LNCAP (cell line): ENCODE data around the gene IWS1.

ENCODE experiments used
- TF ChIP-seq, protein P1 (sequence below): fragments of 450-650 bp; IDR thresholded peaks from 2 replicates; pipeline ENCODE4 v1.5.1; 2017; ENCODE audit warnings: mild to moderate bottlenecking

Gene IWS1

DNA sequence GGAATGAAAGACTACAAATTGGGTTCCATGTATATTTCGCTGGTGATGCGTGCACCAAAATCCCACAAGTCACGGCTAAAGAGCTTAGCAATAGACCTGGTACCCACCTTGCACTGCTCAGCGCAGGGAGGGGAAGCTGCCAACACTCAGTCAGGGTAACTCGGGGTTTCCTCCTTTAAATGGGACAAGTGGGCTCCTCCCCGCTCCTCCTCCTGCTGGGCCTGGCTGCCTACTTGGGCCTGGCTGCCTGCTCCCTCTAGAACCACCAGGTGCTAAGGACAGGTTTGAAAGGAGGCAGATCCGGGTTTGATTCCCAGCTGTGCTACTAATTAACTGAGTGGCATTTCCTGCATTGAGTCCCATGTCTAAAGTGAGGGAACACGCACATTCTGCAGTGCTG, 32.6 kb upstream of the IWS1 start:
- TF ChIP-seq, protein P1, sequence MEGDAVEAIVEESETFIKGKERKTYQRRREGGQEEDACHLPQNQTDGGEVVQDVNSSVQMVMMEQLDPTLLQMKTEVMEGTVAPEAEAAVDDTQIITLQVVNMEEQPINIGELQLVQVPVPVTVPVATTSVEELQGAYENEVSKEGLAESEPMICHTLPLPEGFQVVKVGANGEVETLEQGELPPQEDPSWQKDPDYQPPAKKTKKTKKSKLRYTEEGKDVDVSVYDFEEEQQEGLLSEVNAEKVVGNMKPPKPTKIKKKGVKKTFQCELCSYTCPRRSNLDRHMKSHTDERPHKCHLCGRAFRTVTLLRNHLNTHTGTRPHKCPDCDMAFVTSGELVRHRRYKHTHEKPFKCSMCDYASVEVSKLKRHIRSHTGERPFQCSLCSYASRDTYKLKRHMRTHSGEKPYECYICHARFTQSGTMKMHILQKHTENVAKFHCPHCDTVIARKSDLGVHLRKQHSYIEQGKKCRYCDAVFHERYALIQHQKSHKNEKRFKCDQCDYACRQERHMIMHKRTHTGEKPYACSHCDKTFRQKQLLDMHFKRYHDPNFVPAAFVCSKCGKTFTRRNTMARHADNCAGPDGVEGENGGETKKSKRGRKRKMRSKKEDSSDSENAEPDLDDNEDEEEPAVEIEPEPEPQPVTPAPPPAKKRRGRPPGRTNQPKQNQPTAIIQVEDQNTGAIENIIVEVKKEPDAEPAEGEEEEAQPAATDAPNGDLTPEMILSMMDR: no peak

DNA sequence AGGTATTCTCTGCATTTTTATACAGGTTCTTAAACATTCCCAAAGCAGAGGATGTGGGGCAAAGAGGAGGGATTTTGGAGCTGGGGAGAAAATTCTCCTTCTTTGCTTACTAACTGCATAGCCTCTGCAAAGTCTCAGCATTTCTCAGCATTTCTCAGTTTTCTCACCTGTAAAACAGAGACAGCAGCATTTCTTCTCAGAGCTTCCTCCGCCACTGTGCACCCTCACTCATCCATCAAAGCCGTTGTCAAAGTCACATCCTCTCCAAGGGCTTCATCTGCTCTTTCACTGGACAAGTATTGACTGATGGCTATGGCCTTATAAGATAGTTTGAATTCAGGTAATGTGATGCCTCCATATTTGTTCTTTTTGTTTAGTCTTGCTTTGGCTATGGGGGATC, 26.6 kb upstream of the IWS1 start:
- TF ChIP-seq, protein P1: no peak

DNA sequence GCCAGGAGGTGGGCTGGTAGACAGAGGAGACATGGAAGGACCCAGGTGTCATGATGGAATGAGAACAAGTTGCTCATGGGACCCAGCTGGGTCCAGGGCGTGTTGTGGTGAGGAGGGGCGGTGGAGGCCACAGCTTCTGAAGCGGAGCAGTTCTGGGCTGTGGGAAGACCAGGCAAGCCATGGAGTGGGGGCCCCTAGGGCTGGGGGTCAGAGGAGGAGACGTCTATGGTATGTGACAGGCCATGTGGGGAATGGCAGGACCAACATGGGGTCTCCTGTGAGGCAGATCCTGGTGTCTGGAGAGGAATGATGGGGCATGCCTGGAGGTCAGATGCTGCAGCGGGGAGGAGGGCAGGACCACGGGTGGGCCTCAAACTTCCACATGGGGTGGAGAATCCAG, 26.0 kb upstream of the IWS1 start:
- TF ChIP-seq, protein P1: no peak

DNA sequence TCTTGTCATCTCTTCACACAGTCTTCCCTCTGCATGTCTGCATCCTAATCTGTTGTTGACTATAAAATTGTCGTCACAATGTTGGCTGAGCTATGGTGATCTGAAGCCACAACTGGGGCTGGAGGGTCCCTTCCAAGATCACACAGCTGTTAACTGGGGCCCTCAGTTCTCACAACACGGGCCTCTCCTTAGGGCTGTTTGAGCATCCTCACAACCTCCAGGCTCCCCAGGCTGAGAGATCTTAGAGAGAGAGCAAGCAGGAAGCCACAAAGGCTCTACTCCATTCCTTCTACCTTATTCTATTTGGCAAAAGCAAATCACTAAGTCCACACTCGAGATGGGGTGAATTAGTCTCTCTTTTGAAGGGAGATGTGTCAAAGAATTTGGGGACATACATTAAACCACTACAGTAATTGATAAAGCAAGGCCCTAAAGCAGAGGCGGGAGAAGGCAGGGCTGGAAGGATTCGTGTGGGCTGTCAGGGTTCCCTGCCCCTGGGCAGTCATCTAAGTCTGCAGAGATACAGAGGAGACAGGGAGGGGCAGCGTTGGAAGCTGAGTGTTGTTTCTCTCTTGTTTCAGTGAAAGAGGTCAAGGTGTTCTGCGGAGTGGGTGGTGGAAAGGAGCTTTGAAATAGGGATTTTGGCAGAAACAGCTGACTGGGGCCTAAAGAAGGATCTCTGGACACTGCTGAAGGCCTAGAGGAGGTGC, 25.1 kb upstream of the IWS1 start:
- TF ChIP-seq, protein P1: no peak

DNA sequence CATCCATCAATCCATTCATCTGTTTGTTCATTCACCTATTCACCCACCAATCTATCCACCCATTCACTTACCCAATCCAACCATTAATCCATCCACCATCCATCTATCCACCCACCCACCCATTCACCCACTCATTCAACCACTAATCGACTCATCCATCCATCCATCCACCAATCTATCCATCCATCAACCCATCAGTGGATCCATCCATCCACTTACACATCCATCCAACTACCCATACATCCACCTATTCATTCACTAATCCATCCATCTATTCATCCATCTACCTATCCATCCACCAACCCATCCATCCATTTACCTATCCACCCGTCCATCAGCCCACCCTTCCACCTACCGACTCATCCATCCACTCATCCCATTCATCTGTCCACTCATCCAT, 20.5 kb upstream of the IWS1 start:
- TF ChIP-seq, protein P1: no peak

DNA sequence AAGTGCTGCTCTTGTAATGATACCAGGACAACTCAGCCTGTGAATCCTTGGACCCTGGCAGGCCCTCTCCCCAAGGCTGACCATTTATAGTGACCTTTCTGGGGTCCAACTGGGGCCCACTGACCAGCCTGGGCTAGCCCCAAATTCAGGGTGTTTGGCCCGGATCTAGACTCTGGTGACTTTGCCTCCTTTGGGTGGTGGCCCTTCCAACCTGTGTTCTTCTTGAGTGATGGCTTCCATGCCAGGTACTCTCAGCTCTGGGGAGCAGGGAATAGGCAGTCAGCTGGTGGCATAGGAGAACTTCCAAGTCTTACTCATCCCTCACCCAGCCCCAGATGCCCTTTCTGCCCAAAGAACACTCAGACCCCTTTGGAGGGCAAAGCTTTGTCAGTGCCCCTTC, 19.5 kb upstream of the IWS1 start:
- TF ChIP-seq, protein P1: no peak

DNA sequence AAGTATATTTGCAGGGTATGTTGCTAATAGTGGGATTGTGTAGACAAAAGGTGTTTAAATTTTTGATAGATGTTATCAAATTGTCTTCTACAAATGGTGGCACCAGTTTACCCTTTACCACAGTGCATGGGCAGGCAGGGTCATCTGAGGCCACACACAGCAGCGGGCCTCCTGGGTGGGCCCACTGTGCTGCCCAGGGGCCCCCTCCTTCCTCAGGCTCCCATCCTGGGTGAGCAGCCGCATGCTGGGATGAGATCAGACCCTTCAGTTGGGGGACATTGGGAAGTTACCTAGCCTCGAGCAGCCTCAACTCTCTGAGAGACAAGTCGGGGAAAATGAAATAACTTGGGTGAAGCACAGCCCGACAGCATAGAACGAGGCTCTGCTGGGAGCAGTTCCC, 18.9 kb upstream of the IWS1 start:
- TF ChIP-seq, protein P1: no peak

DNA sequence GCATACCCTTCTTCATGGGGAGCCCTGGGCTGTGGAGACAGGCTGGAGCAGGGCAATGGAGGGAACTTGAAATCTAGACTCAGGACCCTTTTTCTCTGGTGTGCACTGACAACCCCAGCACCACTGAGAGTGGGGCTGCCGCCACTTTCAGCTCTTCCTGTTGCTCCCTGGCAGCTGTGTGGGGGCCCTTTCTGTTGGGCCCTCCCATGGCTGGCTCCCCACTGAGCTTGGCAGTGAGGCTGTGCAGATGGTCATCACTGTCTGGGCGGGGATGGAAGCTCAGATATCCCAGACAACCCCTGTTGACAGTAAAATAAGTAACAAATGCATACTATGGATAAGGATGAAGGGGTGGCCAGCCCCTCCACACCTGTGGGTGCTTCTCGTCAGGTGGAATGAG, 15.9 kb upstream of the IWS1 start:
- TF ChIP-seq, protein P1: no peak
